Measurements from ENCODE around the gene FRRS1. TPM values are rescaled to one million over a fixed set of nuclear protein-coding genes. Genes with fewer than 3 reads are reported as not detected.

Gene FRRS1, protein sequence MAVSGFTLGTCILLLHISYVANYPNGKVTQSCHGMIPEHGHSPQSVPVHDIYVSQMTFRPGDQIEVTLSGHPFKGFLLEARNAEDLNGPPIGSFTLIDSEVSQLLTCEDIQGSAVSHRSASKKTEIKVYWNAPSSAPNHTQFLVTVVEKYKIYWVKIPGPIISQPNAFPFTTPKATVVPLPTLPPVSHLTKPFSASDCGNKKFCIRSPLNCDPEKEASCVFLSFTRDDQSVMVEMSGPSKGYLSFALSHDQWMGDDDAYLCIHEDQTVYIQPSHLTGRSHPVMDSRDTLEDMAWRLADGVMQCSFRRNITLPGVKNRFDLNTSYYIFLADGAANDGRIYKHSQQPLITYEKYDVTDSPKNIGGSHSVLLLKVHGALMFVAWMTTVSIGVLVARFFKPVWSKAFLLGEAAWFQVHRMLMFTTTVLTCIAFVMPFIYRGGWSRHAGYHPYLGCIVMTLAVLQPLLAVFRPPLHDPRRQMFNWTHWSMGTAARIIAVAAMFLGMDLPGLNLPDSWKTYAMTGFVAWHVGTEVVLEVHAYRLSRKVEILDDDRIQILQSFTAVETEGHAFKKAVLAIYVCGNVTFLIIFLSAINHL
- 0.93 and 2.8 TPM in 2 replicates for polyA plus RNA-seq (2011; rRNA removed)
- 1.6 and 2.9 TPM in 2 replicates for polyA minus RNA-seq (2011; rRNA and poly(A)+ RNA removed)

DNA sequence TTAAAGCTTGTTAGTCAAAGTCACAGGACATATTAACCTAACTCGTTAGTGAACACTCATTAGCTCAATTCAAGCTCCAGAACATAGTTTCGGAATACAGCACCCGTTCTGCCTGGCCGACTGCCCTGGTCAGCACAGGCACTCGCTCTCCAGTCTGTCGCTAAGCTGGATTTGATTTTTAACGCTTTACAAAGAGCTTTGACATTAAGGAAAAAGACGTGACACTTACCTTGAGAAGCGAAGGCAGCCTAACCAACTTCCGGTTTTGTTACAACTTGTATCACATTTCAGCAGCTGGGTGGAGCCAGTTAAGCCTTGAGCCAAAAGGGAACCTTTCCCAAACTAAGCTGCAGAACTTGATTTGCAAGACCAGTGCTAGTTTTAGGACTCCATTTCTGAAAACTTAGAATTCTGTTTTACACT is at the start of gene FRRS1:
Gene FRRS1, minus strand, starts transcription at position 258 of the 423 bp plus-strand sequence. CDS start 17,867 bp downstream, outside the sequence.
- Histone ChIP-seq H3K4me3 (ENCODE audit: low read depth, low read length) (peak within 1 kb of the TSS; percentile 53), H3K27me3 (ENCODE audit: control insufficient read depth, insufficient read depth, low read length) (no peaks in the 10 kb centered on the region), H3K36me3 (ENCODE audit: control insufficient read depth, insufficient read depth, low read length) (no peaks in the 10 kb centered on the region)
- peak; percentile 33 for DNase-seq (ENCODE audit: low read depth)
- CTCF ChIA-PET, result interaction anchor here (0.6 to 1.5 kb wide), 3 partner anchors 10 to 1173 kb away, joined by 3 to 4 read pairs (median 3); no protein-coding TSS in a partner anchor
- POLR2A ChIA-PET, result no interaction called here
- TF ChIP-seq, protein P1, sequence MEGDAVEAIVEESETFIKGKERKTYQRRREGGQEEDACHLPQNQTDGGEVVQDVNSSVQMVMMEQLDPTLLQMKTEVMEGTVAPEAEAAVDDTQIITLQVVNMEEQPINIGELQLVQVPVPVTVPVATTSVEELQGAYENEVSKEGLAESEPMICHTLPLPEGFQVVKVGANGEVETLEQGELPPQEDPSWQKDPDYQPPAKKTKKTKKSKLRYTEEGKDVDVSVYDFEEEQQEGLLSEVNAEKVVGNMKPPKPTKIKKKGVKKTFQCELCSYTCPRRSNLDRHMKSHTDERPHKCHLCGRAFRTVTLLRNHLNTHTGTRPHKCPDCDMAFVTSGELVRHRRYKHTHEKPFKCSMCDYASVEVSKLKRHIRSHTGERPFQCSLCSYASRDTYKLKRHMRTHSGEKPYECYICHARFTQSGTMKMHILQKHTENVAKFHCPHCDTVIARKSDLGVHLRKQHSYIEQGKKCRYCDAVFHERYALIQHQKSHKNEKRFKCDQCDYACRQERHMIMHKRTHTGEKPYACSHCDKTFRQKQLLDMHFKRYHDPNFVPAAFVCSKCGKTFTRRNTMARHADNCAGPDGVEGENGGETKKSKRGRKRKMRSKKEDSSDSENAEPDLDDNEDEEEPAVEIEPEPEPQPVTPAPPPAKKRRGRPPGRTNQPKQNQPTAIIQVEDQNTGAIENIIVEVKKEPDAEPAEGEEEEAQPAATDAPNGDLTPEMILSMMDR (IDR thresholded peaks at IDR 0.05; ENCODE audit: insufficient read depth, low read depth, low read length), result no peak

DNA sequence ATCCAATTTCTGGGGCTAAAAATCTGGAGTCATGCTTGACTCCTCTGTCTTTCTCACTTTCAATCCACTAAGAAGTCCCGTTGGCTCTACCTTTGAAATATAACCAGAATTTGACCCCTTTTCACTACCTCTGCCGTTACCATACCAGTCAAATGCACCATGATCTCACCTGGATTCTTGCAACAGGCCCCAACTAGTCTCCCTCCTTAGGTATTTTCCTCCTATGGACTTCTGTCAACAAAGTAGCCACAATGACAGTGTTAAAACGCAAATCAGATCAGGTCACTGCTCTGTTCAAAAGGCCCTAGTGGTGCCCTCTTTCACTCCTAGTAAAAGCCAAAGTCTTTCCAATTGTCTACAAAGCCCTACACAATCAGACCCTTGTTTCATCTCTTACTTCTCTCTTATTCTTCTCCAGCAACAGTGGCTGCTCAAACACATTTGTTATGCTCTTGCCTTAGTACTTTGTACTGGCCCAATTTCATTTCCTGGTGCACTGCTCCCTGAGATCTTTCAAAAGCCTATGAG is 48.0 kb upstream of the FRRS1 start:
- Histone ChIP-seq H3K36me3 (ENCODE audit: control insufficient read depth, insufficient read depth, low read length) (no peaks in the 10 kb centered on the region), H3K4me3 (ENCODE audit: low read depth, low read length) (no peak overlapping the region), H3K27me3 (ENCODE audit: control insufficient read depth, insufficient read depth, low read length) (peaks cover 2% of the 10 kb centered on the region; the same call in 1 of the 2 replicates)
- CTCF ChIA-PET, result no interaction called here
- DNase-seq (ENCODE audit: low read depth), result no peak
- POLR2A ChIA-PET, result interaction anchor here (0.6 kb wide), 1 partner anchor 10 kb away, joined by 3 read pairs; no protein-coding TSS in a partner anchor
- TF ChIP-seq, protein P1 (IDR thresholded peaks at IDR 0.05; ENCODE audit: insufficient read depth, low read depth, low read length), result no peak

DNA sequence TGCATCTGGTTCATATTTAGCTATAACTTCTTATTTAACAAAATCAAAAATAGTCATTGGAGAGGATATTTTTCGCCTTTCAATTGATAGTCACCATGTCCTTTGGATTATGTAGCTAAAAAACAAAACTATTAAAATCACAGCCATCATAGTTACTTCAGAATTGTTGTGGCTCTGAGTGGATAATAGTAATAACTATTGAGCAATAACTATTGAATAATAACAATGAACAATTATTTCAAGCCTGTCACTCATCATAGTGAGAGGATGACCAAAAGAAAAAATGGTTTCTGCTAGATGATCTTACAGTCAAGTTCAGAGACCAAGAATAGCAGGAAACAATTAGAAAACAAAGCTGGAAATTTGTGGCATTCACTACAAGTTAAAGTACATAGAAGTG is 45.3 kb upstream of the FRRS1 start:
- TF ChIP-seq, protein P1 (IDR thresholded peaks at IDR 0.05; ENCODE audit: insufficient read depth, low read depth, low read length), result no peak
- ChIA-PET POLR2A (no interaction called here), CTCF (interaction anchor here (0.7 to 1.3 kb wide), 2 partner anchors 13 to 648 kb away, joined by 3 to 4 read pairs; no protein-coding TSS in a partner anchor)
- H3K27me3 ChIP-seq (ENCODE audit: control insufficient read depth, insufficient read depth, low read length), result no peaks in the 10 kb centered on the region
- no peaks in the 10 kb centered on the region for H3K36me3 ChIP-seq (ENCODE audit: control insufficient read depth, insufficient read depth, low read length)
- H3K4me3 ChIP-seq (ENCODE audit: low read depth, low read length), result no peak overlapping the region
- DNase-seq (ENCODE audit: low read depth), result no peak

DNA sequence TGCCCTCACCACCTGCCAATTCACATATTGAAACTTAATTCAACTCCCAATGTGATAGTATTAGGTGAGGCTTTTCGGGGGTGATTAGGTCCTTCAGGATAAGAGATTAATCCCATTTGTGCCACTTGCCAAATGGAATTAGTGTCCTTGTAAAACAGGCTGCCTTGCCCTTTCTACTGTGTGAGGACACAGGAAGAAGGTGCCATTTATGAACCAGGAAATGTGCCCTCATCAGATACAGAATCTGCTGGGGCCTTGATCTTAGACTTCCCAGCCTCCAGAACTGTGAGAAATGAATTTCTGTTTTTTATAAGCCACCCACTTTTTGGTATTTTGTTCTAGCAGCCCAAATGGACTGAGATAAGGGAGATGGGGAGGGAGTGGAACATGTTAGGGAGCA is 44.6 kb upstream of the FRRS1 start:
- H3K36me3 ChIP-seq (ENCODE audit: control insufficient read depth, insufficient read depth, low read length), result no peaks in the 10 kb centered on the region
- TF ChIP-seq, protein P1 (IDR thresholded peaks at IDR 0.05; ENCODE audit: insufficient read depth, low read depth, low read length), result no peak
- no peaks in the 10 kb centered on the region for H3K27me3 ChIP-seq (ENCODE audit: control insufficient read depth, insufficient read depth, low read length)
- ChIA-PET CTCF (interaction anchor here (1.3 kb wide), 1 partner anchor 649 kb away, joined by 4 read pairs; no protein-coding TSS in a partner anchor), POLR2A (no interaction called here)
- no peak overlapping the region for H3K4me3 ChIP-seq (ENCODE audit: low read depth, low read length)
- DNase-seq (ENCODE audit: low read depth), result no peak
